HepG2 (cell line): ENCODE results near the gene DCAF16. TPM values are rescaled to one million over a fixed set of nuclear protein-coding genes. Genes with fewer than 3 reads are reported as not detected.

Source experiments
- ADNP ChIP-seq: sonication (generic); formaldehyde crosslinking; IDR thresholded peaks from 2 replicates; pipeline ENCODE4 v1.4.0; 2020; ENCODE audit warnings: missing genetic modification reagents
- ATF7-NPFF ChIP-seq: sonication (generic); formaldehyde crosslinking; IDR thresholded peaks from 2 replicates; pipeline ENCODE4 v1.8.1; 2023; ENCODE audit warnings: mild to moderate bottlenecking, low read depth, missing genetic modification reagents, moderate library complexity
- FOSL2 ChIP-seq: sonication (generic); formaldehyde crosslinking; IDR thresholded peaks from 2 replicates; pipeline ENCODE4 v1.4.0; 2020; ENCODE audit warnings: missing genetic modification reagents
- FOXP1 ChIP-seq, 2 experiments: fragments of 450-650 bp in 1 of 2; IDR thresholded peaks; 2 replicates each; pipeline ENCODE4 v1.6.1; 2017 to 2018; ENCODE audit warnings: antibody characterized with exemption in 1 of 2
- IRX3 ChIP-seq: sonication (generic); formaldehyde crosslinking; IDR thresholded peaks from 2 replicates; pipeline ENCODE4 v1.8.1; 2023; ENCODE audit warnings: mild to moderate bottlenecking, low read depth, missing genetic modification reagents, borderline replicate concordance
- SMAD9 ChIP-seq: sonication (generic); formaldehyde crosslinking; IDR thresholded peaks from 2 replicates; pipeline ENCODE4 v1.5.1; 2020; ENCODE audit warnings: mild to moderate bottlenecking, missing genetic modification reagents
- ZNF441 ChIP-seq: sonication (generic); formaldehyde crosslinking; IDR thresholded peaks from 2 replicates; pipeline ENCODE4 v1.7.0; 2021; ENCODE audit warnings: missing genetic modification reagents, borderline replicate concordance
- ZNF460 ChIP-seq: sonication (generic); formaldehyde crosslinking; IDR thresholded peaks from 2 replicates; pipeline ENCODE4 v1.5.1; 2020; ENCODE audit warnings: missing genetic modification reagents, mild to moderate bottlenecking, borderline replicate concordance
- polyA plus RNA-seq, 8 experiments: library from polyadenylated mRNA; depleted of rRNA in 3 of 8; stranded (reverse) in 7 of 8; unstranded in 1 of 8; fragments of >200 nt; fragmentation: Illumina TruSeq in 4 of 8; extraction: Trizol in 4 of 8; gene quantifications; 2 replicates each; pipeline versions ENCODE4 v1.2.1 to v1.2.3, GENCODE V29; 2011 to 2016; ENCODE audit warnings: low read depth in 4 of 8, missing spikeins in 1 of 8, mixed read lengths in 1 of 8; ENCODE audit not compliant: insufficient read depth in 1 of 8
- total RNA-seq, 5 experiments: library from RNA; depleted of rRNA; stranded (reverse); fragments of >200 nt; fragmentation: Illumina TruSeq; extraction: Trizol; gene quantifications; 2 replicates each; pipeline ENCODE4 v1.2.3, GENCODE V29; 2016; ENCODE audit warnings: low read depth in 1 of 5
- TF ChIP-seq, protein P1 (sequence below): sonication (generic); formaldehyde crosslinking; IDR thresholded peaks from 2 replicates; pipeline ENCODE4 v1.4.0; 2020; ENCODE audit warnings: missing genetic modification reagents
- TF ChIP-seq, protein P2 (sequence below): sonication (generic); formaldehyde crosslinking; IDR thresholded peaks from 2 replicates; pipeline ENCODE4 v1.5.1; 2020; ENCODE audit warnings: mild to moderate bottlenecking, missing genetic modification reagents, borderline replicate concordance
- TF ChIP-seq, protein P3 (sequence below): IDR thresholded peaks from 2 replicates; pipeline ENCODE4 v1.6.1; 2016; ENCODE audit warnings: missing compliant biosample characterization, missing genetic modification reagents, borderline replicate concordance
- TF ChIP-seq, protein P4 (sequence below): sonication (generic); formaldehyde crosslinking; IDR thresholded peaks from 2 replicates; pipeline ENCODE4 v1.4.0; 2020; ENCODE audit warnings: missing genetic modification reagents

Gene DCAF16
- total and polyA plus RNA-seq, 2 of the 13 experiments (the other 11 are each of a cell fraction or from before 2014, with no cell fraction given): 37.5 to 41.9 TPM

- TF ChIP-seq, protein P1, sequence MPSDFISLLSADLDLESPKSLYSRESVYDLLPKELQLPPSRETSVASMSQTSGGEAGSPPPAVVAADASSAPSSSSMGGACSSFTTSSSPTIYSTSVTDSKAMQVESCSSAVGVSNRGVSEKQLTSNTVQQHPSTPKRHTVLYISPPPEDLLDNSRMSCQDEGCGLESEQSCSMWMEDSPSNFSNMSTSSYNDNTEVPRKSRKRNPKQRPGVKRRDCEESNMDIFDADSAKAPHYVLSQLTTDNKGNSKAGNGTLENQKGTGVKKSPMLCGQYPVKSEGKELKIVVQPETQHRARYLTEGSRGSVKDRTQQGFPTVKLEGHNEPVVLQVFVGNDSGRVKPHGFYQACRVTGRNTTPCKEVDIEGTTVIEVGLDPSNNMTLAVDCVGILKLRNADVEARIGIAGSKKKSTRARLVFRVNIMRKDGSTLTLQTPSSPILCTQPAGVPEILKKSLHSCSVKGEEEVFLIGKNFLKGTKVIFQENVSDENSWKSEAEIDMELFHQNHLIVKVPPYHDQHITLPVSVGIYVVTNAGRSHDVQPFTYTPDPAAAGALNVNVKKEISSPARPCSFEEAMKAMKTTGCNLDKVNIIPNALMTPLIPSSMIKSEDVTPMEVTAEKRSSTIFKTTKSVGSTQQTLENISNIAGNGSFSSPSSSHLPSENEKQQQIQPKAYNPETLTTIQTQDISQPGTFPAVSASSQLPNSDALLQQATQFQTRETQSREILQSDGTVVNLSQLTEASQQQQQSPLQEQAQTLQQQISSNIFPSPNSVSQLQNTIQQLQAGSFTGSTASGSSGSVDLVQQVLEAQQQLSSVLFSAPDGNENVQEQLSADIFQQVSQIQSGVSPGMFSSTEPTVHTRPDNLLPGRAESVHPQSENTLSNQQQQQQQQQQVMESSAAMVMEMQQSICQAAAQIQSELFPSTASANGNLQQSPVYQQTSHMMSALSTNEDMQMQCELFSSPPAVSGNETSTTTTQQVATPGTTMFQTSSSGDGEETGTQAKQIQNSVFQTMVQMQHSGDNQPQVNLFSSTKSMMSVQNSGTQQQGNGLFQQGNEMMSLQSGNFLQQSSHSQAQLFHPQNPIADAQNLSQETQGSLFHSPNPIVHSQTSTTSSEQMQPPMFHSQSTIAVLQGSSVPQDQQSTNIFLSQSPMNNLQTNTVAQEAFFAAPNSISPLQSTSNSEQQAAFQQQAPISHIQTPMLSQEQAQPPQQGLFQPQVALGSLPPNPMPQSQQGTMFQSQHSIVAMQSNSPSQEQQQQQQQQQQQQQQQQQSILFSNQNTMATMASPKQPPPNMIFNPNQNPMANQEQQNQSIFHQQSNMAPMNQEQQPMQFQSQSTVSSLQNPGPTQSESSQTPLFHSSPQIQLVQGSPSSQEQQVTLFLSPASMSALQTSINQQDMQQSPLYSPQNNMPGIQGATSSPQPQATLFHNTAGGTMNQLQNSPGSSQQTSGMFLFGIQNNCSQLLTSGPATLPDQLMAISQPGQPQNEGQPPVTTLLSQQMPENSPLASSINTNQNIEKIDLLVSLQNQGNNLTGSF (CRISPR knock-in tag): 0 out of 2 replicates have a peak, but pooled peaks have one; percentile 8
- TF ChIP-seq IRX3 (peak; percentile 93), ZNF460 (CRISPR knock-in tag) (no peak), ATF7-NPFF (CRISPR knock-in tag) (peak; percentile 97), SMAD9 (CRISPR knock-in tag) (no peak; the same call in 1 of the 2 replicates), FOSL2 (CRISPR knock-in tag) (no peak), ZNF441 (CRISPR knock-in tag) (no peak), FOXP1 (IDR thresholded peaks at IDR 0.05) (no peak), FOXP1 (CRISPR knock-in tag; IDR thresholded peaks at IDR 0.05) (no peak), ADNP (CRISPR knock-in tag) (no peak)
- TF ChIP-seq, protein P2, sequence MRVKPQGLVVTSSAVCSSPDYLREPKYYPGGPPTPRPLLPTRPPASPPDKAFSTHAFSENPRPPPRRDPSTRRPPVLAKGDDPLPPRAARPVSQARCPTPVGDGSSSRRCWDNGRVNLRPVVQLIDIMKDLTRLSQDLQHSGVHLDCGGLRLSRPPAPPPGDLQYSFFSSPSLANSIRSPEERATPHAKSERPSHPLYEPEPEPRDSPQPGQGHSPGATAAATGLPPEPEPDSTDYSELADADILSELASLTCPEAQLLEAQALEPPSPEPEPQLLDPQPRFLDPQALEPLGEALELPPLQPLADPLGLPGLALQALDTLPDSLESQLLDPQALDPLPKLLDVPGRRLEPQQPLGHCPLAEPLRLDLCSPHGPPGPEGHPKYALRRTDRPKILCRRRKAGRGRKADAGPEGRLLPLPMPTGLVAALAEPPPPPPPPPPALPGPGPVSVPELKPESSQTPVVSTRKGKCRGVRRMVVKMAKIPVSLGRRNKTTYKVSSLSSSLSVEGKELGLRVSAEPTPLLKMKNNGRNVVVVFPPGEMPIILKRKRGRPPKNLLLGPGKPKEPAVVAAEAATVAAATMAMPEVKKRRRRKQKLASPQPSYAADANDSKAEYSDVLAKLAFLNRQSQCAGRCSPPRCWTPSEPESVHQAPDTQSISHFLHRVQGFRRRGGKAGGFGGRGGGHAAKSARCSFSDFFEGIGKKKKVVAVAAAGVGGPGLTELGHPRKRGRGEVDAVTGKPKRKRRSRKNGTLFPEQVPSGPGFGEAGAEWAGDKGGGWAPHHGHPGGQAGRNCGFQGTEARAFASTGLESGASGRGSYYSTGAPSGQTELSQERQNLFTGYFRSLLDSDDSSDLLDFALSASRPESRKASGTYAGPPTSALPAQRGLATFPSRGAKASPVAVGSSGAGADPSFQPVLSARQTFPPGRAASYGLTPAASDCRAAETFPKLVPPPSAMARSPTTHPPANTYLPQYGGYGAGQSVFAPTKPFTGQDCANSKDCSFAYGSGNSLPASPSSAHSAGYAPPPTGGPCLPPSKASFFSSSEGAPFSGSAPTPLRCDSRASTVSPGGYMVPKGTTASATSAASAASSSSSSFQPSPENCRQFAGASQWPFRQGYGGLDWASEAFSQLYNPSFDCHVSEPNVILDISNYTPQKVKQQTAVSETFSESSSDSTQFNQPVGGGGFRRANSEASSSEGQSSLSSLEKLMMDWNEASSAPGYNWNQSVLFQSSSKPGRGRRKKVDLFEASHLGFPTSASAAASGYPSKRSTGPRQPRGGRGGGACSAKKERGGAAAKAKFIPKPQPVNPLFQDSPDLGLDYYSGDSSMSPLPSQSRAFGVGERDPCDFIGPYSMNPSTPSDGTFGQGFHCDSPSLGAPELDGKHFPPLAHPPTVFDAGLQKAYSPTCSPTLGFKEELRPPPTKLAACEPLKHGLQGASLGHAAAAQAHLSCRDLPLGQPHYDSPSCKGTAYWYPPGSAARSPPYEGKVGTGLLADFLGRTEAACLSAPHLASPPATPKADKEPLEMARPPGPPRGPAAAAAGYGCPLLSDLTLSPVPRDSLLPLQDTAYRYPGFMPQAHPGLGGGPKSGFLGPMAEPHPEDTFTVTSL: 0 out of 2 replicates have a peak, but pooled peaks have one; percentile 47
- TF ChIP-seq, protein P3, sequence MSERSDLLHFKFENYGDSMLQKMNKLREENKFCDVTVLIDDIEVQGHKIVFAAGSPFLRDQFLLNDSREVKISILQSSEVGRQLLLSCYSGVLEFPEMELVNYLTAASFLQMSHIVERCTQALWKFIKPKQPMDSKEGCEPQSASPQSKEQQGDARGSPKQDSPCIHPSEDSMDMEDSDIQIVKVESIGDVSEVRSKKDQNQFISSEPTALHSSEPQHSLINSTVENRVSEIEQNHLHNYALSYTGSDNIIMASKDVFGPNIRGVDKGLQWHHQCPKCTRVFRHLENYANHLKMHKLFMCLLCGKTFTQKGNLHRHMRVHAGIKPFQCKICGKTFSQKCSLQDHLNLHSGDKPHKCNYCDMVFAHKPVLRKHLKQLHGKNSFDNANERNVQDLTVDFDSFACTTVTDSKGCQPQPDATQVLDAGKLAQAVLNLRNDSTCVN: 0 out of 2 replicates have a peak, but pooled peaks have one; percentile 57
- TF ChIP-seq, protein P4, sequence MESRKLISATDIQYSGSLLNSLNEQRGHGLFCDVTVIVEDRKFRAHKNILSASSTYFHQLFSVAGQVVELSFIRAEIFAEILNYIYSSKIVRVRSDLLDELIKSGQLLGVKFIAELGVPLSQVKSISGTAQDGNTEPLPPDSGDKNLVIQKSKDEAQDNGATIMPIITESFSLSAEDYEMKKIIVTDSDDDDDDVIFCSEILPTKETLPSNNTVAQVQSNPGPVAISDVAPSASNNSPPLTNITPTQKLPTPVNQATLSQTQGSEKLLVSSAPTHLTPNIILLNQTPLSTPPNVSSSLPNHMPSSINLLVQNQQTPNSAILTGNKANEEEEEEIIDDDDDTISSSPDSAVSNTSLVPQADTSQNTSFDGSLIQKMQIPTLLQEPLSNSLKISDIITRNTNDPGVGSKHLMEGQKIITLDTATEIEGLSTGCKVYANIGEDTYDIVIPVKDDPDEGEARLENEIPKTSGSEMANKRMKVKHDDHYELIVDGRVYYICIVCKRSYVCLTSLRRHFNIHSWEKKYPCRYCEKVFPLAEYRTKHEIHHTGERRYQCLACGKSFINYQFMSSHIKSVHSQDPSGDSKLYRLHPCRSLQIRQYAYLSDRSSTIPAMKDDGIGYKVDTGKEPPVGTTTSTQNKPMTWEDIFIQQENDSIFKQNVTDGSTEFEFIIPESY: no peak
Observed at GRCh38 chr4:17810260-17811077, at the start of gene DCAF16, which contains the start of gene NCAPG (continued).
